NCI-H1092 (cell line): ENCODE measurements around the gene LOXHD1.

Experiments used
- DNase-seq: peaks from one replicate; lab custom pipeline; 2025; lab: John Stamatoyannopoulos, UW

The LOXHD1 gene

GRCh38 chr18:46445522-46446313 lies 211.3 kb downstream of the LOXHD1 start:
- no peak for DNase-seq

- no peak for DNase-seq
These were observed 218.0 kb downstream of the LOXHD1 start for GRCh38 chr18:46439037-46439436.

- DNase-seq: no peak
These were observed 220.0 kb downstream of the LOXHD1 start for GRCh38 chr18:46437061-46437460.

GRCh38 chr18:46436621-46437020 lies 220.4 kb downstream of the LOXHD1 start:
- no peak for DNase-seq

GRCh38 chr18:46435031-46435430 lies 222.0 kb downstream of the LOXHD1 start:
- DNase-seq: no peak

- no peak for DNase-seq
These were observed 222.4 kb downstream of the LOXHD1 start for GRCh38 chr18:46434629-46435028.

- no peak for DNase-seq
These were observed 223.7 kb downstream of the LOXHD1 start for GRCh38 chr18:46433121-46433826.

- DNase-seq: no peak
These were observed 225.4 kb downstream of the LOXHD1 start for GRCh38 chr18:46431522-46432171.

- DNase-seq: no peak
These were observed 227.3 kb downstream of the LOXHD1 start for GRCh38 chr18:46429649-46430224.

- DNase-seq: no peak
These were observed 227.9 kb downstream of the LOXHD1 start for GRCh38 chr18:46429130-46429529.

- DNase-seq: no peak
These were observed 228.7 kb downstream of the LOXHD1 start for GRCh38 chr18:46428368-46428767.

- no peak for DNase-seq
These were observed 229.6 kb downstream of the LOXHD1 start for GRCh38 chr18:46427216-46427995.
